GM21576 (cell line): Measurements from ENCODE around the gene WNT7A.
"Not testable (repeated sequence)": the region's sequence is repeated elsewhere in the genome, so short reads cannot be mapped to it uniquely, and the experiment has no call there.

ENCODE experiments used
- ATAC-seq: cut with Tn5 transposase; IDR thresholded peaks from one replicate; pipeline ENCODE4 v1.9.1; 2021; ENCODE audit warnings: mild to moderate bottlenecking, moderate library complexity; ENCODE audit not compliant: unreplicated experiment

WNT7A gene

GRCh38 chr3:13879946-13880810, at the start of gene WNT7A:
Gene WNT7A (minus strand): TSS chr3:13880071. CDS start chr3:13879816, 255 bp downstream.
- no peak for ATAC-seq

DNA sequence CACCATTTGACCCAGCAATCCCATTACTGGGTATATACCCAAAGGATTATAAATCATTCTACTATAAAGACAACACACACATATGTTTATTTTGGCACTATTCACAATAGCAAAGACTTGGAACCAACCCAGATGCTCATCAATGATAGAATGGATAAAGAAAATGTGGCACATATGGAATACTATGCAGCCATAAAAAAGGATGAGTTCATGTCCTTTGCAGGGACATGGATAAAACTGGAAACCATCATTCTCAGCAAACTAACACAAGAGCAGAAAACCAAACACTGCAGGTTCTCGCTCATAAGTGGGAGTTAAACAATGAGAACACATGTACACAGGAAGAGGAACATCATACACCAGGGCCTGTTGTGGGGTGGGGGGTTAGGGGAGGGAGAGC, 48.9 kb upstream of the WNT7A start:
- not testable (repeated sequence) for ATAC-seq

- ATAC-seq, result no peak
Measured at GRCh38 chr3:13927295-13927694, 47.4 kb upstream of the WNT7A start.

DNA sequence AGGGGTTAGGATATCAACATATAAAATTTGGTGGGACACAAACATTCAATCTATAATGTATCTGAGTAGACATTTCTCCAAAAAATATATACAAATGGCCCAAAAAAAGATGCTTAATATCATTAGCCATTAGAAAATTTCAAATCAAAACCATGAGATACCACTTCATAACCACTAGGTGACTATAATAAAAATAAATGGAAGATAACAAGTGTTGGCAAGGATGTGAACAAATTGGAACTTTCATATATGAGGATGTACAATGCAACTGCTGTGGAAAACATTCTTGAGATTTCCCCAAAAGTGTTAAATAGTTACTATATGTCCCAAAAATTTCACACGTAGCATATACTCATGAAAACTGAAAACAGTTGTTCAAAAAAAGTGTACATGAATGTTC, 36.5 kb upstream of the WNT7A start:
- ATAC-seq, result no peak

GRCh38 chr3:13902648-13903238, 22.9 kb upstream of the WNT7A start:
- ATAC-seq, result no peak

DNA sequence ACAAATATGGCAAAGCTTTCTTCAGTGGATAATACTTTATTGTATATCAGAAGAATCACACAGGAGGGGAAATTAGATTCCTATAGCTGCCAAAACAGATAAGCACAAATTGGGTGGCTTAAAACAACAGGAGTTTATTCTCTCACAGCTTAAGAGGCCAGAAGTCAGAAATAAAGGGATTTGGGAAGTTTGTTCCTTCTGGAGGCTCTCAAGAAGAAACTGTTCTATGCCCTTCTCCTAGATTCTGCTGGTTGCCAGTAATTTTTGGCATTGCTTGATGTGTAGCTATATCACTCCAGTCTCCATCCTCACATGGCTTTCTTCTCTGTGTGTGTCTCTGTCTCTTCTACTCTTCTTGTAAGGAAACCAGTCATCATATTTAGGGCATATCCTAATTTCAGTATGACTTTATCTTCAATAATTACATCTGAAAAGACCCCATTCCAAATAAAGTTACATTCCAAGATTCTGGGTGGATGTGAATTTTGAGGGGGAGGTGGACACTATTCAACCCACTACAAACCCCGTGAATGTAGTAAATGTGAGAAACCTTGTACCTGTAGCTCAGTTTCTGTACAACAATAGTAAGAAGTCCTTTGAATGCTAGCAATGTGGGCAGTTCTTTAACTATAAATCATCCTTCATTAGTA, 22.2 kb upstream of the WNT7A start:
- no peak for ATAC-seq

DNA sequence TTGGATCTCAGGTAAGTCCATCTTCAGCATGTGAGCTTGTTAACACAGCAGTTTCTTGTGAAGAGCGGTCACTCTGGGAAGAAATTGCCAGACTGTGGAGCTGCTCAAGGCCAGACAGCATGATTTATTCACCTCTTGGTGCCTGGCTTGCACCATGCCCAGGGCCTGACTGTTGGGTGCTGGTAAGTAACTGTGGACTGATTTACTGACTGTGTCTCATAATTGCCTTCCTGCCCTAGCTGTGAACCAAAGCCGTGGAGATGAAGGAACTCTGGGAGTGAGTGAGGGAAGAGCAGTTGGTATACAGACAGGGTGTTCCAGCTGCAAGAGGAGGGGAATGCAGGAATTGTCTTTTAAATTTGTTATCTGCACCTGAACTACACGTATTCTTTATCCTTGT, 18.5 kb upstream of the WNT7A start:
- ATAC-seq, result no peak

GRCh38 chr3:13896473-13897154, 16.7 kb upstream of the WNT7A start:
- ATAC-seq, result no peak

DNA sequence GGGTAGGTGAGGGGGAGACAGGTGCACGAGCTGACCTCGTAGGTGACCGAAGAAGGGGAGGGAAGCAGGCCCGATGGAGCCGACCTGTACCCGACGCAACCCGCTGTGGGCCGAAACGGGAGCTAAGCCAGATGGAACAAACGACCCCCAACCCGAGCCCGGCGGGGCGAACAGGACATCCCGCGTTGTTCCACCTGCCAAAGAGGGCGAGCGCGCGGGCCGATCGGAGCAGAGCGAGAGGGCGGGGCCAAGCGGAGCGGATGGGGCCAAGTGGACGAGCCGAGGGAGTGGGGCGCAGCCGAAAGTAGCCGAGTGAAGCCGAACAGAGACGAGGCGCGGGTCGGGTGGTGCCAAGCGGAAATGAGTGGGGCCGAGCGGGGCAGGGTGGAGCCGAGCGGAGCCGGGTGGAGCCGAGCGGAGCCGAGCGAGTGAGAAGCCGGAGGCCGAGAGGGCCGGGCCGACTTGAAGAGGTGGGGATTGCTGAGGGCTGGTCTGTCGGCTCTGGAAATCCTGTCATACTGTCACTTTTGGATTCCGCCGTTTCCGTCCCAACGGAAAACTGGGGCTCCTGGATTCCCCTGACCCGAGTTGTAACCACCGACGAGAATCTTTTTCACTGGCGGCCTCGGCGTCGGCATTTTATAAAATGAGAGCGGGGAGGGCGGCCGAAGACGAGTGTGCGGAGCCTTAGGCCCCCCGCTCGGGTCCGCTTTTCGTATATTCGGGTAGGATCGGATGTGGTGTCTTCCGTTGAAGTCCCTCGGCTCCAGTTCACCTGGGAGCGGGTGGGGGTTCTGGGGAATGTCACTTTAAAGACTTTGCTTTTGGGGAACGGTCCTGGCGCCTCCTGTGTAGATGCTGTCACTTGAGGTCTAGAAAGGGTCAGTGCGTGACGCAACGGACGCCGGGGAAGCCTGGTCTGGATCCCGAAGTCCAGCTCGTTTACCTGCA, 15.6 kb upstream of the WNT7A start:
- peak; percentile 98 for ATAC-seq

DNA sequence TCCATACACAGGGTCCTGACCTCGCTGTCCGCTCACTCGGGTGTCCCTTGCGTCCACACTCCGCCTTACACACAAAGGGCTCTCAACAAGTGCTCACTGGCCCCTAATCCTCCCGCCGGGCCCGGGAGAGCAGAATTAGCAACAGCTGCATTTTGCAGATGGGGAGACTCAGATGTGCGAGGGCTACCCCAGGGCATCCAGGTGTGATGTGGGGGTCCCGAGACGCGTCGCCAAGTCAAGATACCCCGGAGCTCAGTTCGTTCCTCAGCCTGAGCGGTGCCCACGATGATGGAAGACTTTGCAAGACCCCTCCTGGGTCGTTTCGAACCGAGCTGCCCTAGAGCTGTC, 14.9 kb upstream of the WNT7A start:
- no peak for ATAC-seq

GRCh38 chr3:13894096-13894806, 14.4 kb upstream of the WNT7A start:
- ATAC-seq, result no peak

DNA sequence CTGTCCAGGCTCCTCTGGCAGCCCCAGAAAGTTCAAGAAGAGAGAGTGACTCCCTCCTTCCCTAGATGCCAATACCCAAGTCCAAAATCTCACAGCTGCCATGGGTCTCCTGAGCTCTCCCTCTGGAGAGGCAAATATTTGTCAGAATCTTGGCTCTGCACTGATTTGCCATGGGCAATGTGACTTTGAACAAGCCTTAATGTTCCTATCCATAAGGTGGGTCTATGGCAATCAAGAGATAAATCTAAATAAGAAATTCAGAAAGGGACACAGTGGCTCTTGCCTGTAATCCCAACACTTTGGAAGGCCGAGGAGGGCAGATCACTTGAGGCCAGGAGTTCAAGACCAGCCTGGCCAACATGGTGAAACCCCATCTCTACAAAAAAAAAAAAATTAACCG, 12.4 kb upstream of the WNT7A start:
- no peak for ATAC-seq

GRCh38 chr3:13891492-13892073, 11.7 kb upstream of the WNT7A start:
- no peak for ATAC-seq

DNA sequence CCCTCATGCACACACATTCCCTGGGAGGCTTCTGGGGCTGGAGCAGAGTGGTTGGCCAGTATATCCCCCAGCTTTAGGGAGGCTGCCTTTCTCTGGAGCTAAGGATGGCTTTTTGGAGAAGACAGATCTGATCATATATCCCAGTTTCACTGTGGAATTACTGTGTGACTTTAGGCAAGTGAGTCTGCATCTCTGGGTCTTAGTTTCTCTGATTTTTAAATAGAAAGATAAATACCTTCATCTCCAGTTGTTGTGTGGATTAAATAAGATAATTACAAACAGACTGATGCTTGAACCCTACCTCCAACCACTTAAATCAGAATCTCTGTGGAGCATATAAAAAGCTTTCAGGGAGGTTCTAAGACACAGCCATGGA, 11.1 kb upstream of the WNT7A start:
- no peak for ATAC-seq

DNA sequence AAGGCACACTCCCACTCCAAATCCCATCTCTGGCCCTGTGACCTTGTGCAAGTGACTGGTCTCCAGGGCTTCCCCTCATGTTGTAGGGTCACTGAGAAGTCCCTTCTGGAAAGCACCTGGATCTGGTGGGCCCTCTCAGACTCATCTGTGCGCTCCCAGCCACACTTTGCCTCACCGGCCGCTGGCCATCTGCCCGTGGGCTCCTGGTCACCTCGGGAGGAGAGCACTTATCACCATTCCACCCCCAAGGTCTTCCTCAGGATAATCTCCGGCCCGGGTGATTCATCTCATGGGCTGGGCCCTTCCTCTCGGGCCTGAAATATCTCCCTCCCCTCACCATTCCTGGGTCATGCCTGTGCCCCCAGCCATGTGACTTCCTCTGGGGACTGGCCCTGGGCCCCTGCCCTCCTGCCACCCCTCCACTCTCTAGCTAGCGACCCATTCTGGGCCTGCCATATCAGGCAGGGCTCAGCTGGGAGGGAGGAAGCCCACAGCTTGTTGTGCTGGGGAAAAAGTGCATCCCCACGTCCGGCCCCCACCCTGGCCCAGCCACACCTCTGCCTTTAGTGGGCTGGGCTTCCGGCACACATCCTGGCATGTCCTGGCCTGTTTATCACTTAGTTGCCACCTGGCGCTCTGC, 10.6 kb upstream of the WNT7A start:
- ATAC-seq, result no peak

DNA sequence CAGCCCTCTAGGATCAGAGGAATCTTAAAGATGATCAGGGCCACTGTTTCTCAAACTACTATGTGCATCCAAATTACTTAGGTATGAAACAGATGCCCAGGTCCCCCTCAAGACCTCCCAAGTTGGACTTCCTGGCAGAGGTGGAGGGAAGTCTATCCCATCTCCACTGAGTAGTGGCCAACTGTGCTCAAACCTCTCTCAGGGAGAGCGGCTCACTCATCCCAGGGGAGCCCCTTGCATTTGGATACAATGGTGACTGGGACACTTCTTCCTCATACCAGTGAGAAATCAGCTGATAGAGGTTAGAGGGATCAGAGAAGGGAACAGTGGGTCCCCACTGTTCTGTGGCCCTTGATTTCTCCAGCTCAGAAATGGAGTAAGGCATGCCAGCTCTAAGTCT, 8.7 kb upstream of the WNT7A start:
- no peak for ATAC-seq

- ATAC-seq, result no peak
Measured at GRCh38 chr3:13887495-13888300, 7.8 kb upstream of the WNT7A start.

DNA sequence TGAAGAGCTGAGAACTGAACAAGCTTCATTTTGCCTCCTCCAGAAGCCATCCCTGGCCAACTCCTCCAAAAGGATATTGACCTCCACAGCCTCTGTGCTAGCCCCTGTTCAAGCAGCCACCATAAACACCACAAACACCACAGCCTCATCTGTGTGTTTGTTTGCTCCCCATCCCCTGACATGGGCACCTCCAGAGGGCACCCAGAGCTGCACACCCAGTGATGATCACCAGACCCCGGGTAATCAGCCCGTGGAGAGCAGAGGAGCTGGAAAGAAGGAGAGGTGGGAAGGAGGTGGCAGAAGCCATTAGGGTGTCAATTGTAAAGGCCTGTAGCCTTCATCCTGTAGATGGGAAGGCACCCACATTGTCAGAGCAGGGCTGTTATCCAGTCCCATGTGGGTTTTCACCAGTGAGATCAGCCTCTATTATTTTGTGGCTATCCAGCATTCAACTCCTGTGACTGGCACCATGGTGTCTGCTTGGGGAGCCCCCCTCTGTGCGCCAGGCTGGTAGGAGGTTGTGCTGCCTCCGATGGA, 6.8 kb upstream of the WNT7A start:
- ATAC-seq, result no peak
